ENCODE data around the gene CCDC74A.
"Not testable (repeated sequence)": the region's sequence is repeated elsewhere in the genome, so short reads cannot be mapped to it uniquely, and the experiment has no call there.

CCDC74A gene

GRCh38 chr2:131529864-131530445, 2.3 kb downstream of the CCDC74A start:
- not testable (repeated sequence) for DNase-seq (ENCODE audit: low spot score)

- not testable (repeated sequence) for DNase-seq (ENCODE audit: low spot score)
Observed at GRCh38 chr2:131530626-131531344, 3.1 kb downstream of the CCDC74A start.

GRCh38 chr2:131531547-131532185, 4.0 kb downstream of the CCDC74A start:
- DNase-seq (ENCODE audit: low spot score), result not testable (repeated sequence)

- DNase-seq (ENCODE audit: low spot score), result not testable (repeated sequence)
Observed at GRCh38 chr2:131532723-131533608, 5.3 kb downstream of the CCDC74A start.

- not testable (repeated sequence) for DNase-seq (ENCODE audit: low spot score)
Observed at GRCh38 chr2:131533609-131534316, 6.1 kb downstream of the CCDC74A start.

- not testable (repeated sequence) for DNase-seq (ENCODE audit: low spot score)
Observed at GRCh38 chr2:131534317-131534672, 6.6 kb downstream of the CCDC74A start.

- DNase-seq (ENCODE audit: low spot score), result not testable (repeated sequence)
Observed at GRCh38 chr2:131534965-131535364, 7.3 kb downstream of the CCDC74A start.

- DNase-seq (ENCODE audit: low spot score), result no peak
Observed at GRCh38 chr2:131535526-131535925, 7.8 kb downstream of the CCDC74A start.

- DNase-seq (ENCODE audit: low spot score), result not testable (repeated sequence)
Observed at GRCh38 chr2:131535951-131536826, 8.5 kb downstream of the CCDC74A start.

- not testable (repeated sequence) for DNase-seq (ENCODE audit: low spot score)
Observed at GRCh38 chr2:131536841-131537240, 9.2 kb downstream of the CCDC74A start.

GRCh38 chr2:131538856-131539255, 11.2 kb downstream of the CCDC74A start:
- not testable (repeated sequence) for DNase-seq (ENCODE audit: low spot score)

- DNase-seq (ENCODE audit: low spot score), result no peak
Observed at GRCh38 chr2:131542438-131543384, 15.0 kb downstream of the CCDC74A start.

- DNase-seq (ENCODE audit: low spot score), result no peak
Observed at GRCh38 chr2:131543385-131543891, 15.8 kb downstream of the CCDC74A start.

- DNase-seq (ENCODE audit: low spot score), result not testable (repeated sequence)
Observed at GRCh38 chr2:131544006-131544812, 16.5 kb downstream of the CCDC74A start.

- not testable (repeated sequence) for DNase-seq (ENCODE audit: low spot score)
Observed at GRCh38 chr2:131544813-131545165, 17.1 kb downstream of the CCDC74A start.

- DNase-seq (ENCODE audit: low spot score), result no peak
Observed at GRCh38 chr2:131552871-131553270, 25.2 kb downstream of the CCDC74A start.

- DNase-seq (ENCODE audit: low spot score), result no peak
Observed at GRCh38 chr2:131556998-131557397, 29.3 kb downstream of the CCDC74A start.

GRCh38 chr2:131557558-131558321, 30.1 kb downstream of the CCDC74A start:
- no peak for DNase-seq (ENCODE audit: low spot score)
